Activated T-helper 1 cell treated with anti-CD3 and anti-CD28 coated beads, Interleukin-2, amount 50 U/mL, for 16 hours (primary cell): ENCODE data around the gene METRN.

ENCODE experiments used
- DNase-seq, 2 donors: peaks; one replicate each; pipeline ENCODE4 v3.0.0-alpha.2; 2020; ENCODE audit warnings: low read depth in 1 of 2, low spot score in 1 of 2

Gene METRN

GRCh38 chr16:677316-678190 lies 37.4 kb upstream of the METRN start:
- DNase-seq: no peak

- DNase-seq: no peak
These were observed 36.6 kb upstream of the METRN start for GRCh38 chr16:678209-678857.

GRCh38 chr16:678858-679813 lies 35.8 kb upstream of the METRN start:
- no peak for DNase-seq

GRCh38 chr16:679814-680624 lies 34.9 kb upstream of the METRN start, which contains the start of gene STUB1:
Gene STUB1 (plus strand): TSS chr16:680410. CDS start chr16:680526, 116 bp downstream.
- peak; percentile 70 to 76 for DNase-seq

- no peak for DNase-seq
These were observed 34.3 kb upstream of the METRN start for GRCh38 chr16:680625-680945.

- no peak for DNase-seq
These were observed 33.8 kb upstream of the METRN start for GRCh38 chr16:680967-681745.

- DNase-seq: no peak
These were observed 33.0 kb upstream of the METRN start for GRCh38 chr16:681746-682427.

GRCh38 chr16:682493-683395 lies 32.2 kb upstream of the METRN start:
- DNase-seq: no peak

- DNase-seq: no peak
These were observed 31.4 kb upstream of the METRN start for GRCh38 chr16:683396-684070.

GRCh38 chr16:684071-684794 lies 30.7 kb upstream of the METRN start, which contains the start of gene JMJD8:
Gene JMJD8 (minus strand): TSS chr16:684334. CDS start chr16:684319, 15 bp downstream.
- peak; percentile 91 to 96 for DNase-seq

- DNase-seq: no peak
These were observed 29.8 kb upstream of the METRN start for GRCh38 chr16:684961-685696.

- DNase-seq: no peak
These were observed 29.0 kb upstream of the METRN start for GRCh38 chr16:685967-686366.

- no peak for DNase-seq
These were observed 28.3 kb upstream of the METRN start for GRCh38 chr16:686459-687260.

GRCh38 chr16:687499-687898 lies 27.4 kb upstream of the METRN start:
- no peak for DNase-seq

- no peak for DNase-seq
These were observed 25.6 kb upstream of the METRN start for GRCh38 chr16:689175-689897.
